GM23338 (cell line): Measurements from ENCODE around the gene GAK. TPM values are rescaled to one million over a fixed set of nuclear protein-coding genes. Genes with fewer than 3 reads are reported as not detected.

ENCODE experiments used
- ATAC-seq: fragments of 200-7000 bp; cut with Tn5 transposase; 3 replicates; pipeline ENCODE4 v1.9.1; 2020
- DNase-seq: peaks from one replicate; pipeline ENCODE4 v3.0.0-alpha.2; 2015; ENCODE audit warnings: low spot score
- H2AFZ ChIP-seq: fragments of 200-600 bp; sonication (generic); 2 replicates; pipeline ENCODE4 v1.8.0; 2016; ENCODE audit warnings: antibody characterized with exemption, mild to moderate bottlenecking, moderate library complexity
- H3F3A ChIP-seq: fragments of 200-600 bp; sonication (generic); replicated peaks from 2 replicates; pipeline ENCODE4 v1.8.0; 2017; ENCODE audit warnings: antibody characterized with exemption, mixed run types, low read depth
- H3K27ac ChIP-seq: fragments of 200-600 bp; sonication (generic); 2 replicates; pipeline ENCODE4 v1.6.1; 2016; ENCODE audit warnings: low read depth
- H3K27me3 ChIP-seq: fragments of 200-600 bp; sonication (generic); 2 replicates; pipeline ENCODE4 v1.8.0; 2016; ENCODE audit warnings: mild to moderate bottlenecking, mixed run types, moderate library complexity; ENCODE audit not compliant: insufficient read depth
- H3K36me3 ChIP-seq: fragments of 200-600 bp; sonication (generic); 2 replicates; pipeline ENCODE4 v1.8.0; 2016; ENCODE audit warnings: mild to moderate bottlenecking; ENCODE audit not compliant: insufficient read depth
- H3K4me1 ChIP-seq: fragments of 200-600 bp; sonication (generic); 2 replicates; pipeline ENCODE4 v1.8.0; 2016; ENCODE audit warnings: mild to moderate bottlenecking, moderate library complexity; ENCODE audit not compliant: insufficient read depth
- H3K4me2 ChIP-seq: fragments of 200-600 bp; sonication (generic); 2 replicates; pipeline ENCODE4 v1.7.1; 2017; ENCODE audit warnings: mixed run types
- H3K4me3 ChIP-seq: fragments of 200-600 bp; sonication (generic); 2 replicates; pipeline ENCODE4 v1.6.1; 2016; ENCODE audit warnings: mixed run types
- H3K79me2 ChIP-seq: fragments of 200-600 bp; sonication (generic); replicated peaks from 2 replicates; pipeline ENCODE4 v1.8.0; 2017; ENCODE audit warnings: mild to moderate bottlenecking; ENCODE audit not compliant: insufficient read depth
- H3K9me2 ChIP-seq: fragments of 200-600 bp; sonication (generic); 2 replicates; pipeline ENCODE4 v1.8.0; 2017; ENCODE audit not compliant: insufficient read depth
- H4K20me1 ChIP-seq: fragments of 200-600 bp; sonication (generic); replicated peaks from 2 replicates; pipeline ENCODE4 v1.8.0; 2017; ENCODE audit warnings: mild to moderate bottlenecking; ENCODE audit not compliant: insufficient read depth
- H3K27ac Mint-ChIP-seq: 2 replicates; pipeline ENCODE4 v1.8.0; 2020; ENCODE audit warnings: inconsistent platforms, mild to moderate bottlenecking, moderate library complexity, mixed read lengths
- H3K27me3 Mint-ChIP-seq: 3 replicates; pipeline ENCODE4 v1.8.0; 2022; ENCODE audit warnings: low read depth, mild to moderate bottlenecking, moderate library complexity, mixed read lengths, inconsistent platforms; ENCODE audit not compliant: insufficient read depth, poor library complexity
- H3K36me3 Mint-ChIP-seq: 3 replicates; pipeline ENCODE4 v1.8.0; 2021; ENCODE audit warnings: low read depth, mild to moderate bottlenecking, inconsistent platforms, moderate library complexity, mixed read lengths
- H3K4me1 Mint-ChIP-seq: 3 replicates; pipeline ENCODE4 v1.8.0; 2020; ENCODE audit warnings: mild to moderate bottlenecking, inconsistent platforms, mixed read lengths
- H3K4me3 Mint-ChIP-seq: 3 replicates; pipeline ENCODE4 v1.8.0; 2021; ENCODE audit warnings: moderate library complexity, mild to moderate bottlenecking, inconsistent platforms, mixed read lengths
- H3K9me3 Mint-ChIP-seq: 3 replicates; pipeline ENCODE4 v1.8.0; 2020; ENCODE audit warnings: moderate library complexity, mild to moderate bottlenecking, inconsistent platforms, mixed read lengths
- CREB1 ChIP-seq: fragments of 250-450 bp; sonication (Bioruptor Pico); IDR thresholded peaks from 2 replicates; pipeline ENCODE4 v1.5.0; 2020; ENCODE audit warnings: low read depth, mild to moderate bottlenecking, moderate library complexity
- CTCF ChIP-seq, 2 experiments: fragments of 200-600 bp in 1 of 2; sonication (generic) in 1 of 2; conservative IDR thresholded peaks; 2 replicates each; pipeline versions ENCODE4 v1.5.1 to v1.6.1; 2016 to 2017; ENCODE audit warnings: antibody characterized with exemption in 2 of 2, low read depth in 2 of 2, mild to moderate bottlenecking in 2 of 2, moderate library complexity in 1 of 2
- ETS1 ChIP-seq: IDR thresholded peaks from 2 replicates; pipeline ENCODE4 v1.6.1; 2016; ENCODE audit warnings: antibody characterized with exemption
- EZH2 ChIP-seq: fragments of 200-600 bp; sonication (generic); IDR thresholded peaks from one replicate; pipeline ENCODE4 v1.8.0; 2017; ENCODE audit warnings: antibody characterized with exemption, mild to moderate bottlenecking, low read depth; ENCODE audit not compliant: unreplicated experiment
- EZH2phosphoT487 ChIP-seq: fragments of 200-600 bp; sonication (generic); IDR thresholded peaks from one replicate; pipeline ENCODE4 v1.8.1; 2018; ENCODE audit warnings: antibody characterized with exemption; ENCODE audit not compliant: unreplicated experiment
- JUNB ChIP-seq: IDR thresholded peaks from one replicate; pipeline ENCODE4 v1.6.1; 2016; ENCODE audit warnings: antibody characterized with exemption; ENCODE audit not compliant: unreplicated experiment
- NANOG ChIP-seq: IDR thresholded peaks from 2 replicates; pipeline ENCODE4 v1.6.1; 2016; ENCODE audit warnings: antibody characterized with exemption, borderline replicate concordance
- POLR2AphosphoS5 ChIP-seq: IDR thresholded peaks from 2 replicates; pipeline ENCODE4 v1.6.1; 2016; ENCODE audit warnings: antibody characterized with exemption, low read depth
- REST ChIP-seq: IDR thresholded peaks from one replicate; pipeline ENCODE4 v1.6.1; 2018; ENCODE audit warnings: antibody characterized with exemption; ENCODE audit not compliant: unreplicated experiment
- STAT1 ChIP-seq: IDR thresholded peaks from one replicate; pipeline ENCODE4 v1.6.1; 2016; ENCODE audit warnings: antibody characterized with exemption; ENCODE audit not compliant: unreplicated experiment
- ZNF114 ChIP-seq: fragments of 250-450 bp; sonication (Bioruptor Pico); IDR thresholded peaks from 2 replicates; pipeline ENCODE4 v1.5.0; 2020; ENCODE audit warnings: mild to moderate bottlenecking, moderate library complexity
- ZNF331 ChIP-seq: fragments of 250-450 bp; sonication (Bioruptor Pico); IDR thresholded peaks from 2 replicates; pipeline ENCODE4 v1.5.0; 2020; ENCODE audit warnings: low read depth, mild to moderate bottlenecking, moderate library complexity
- ZNF462 ChIP-seq: fragments of 250-450 bp; sonication (Bioruptor Pico); IDR thresholded peaks from 2 replicates; pipeline ENCODE4 v1.5.0; 2020; ENCODE audit warnings: mild to moderate bottlenecking, moderate library complexity
- polyA plus RNA-seq: library from polyadenylated mRNA; unstranded; fragments of >200 nt; fragmentation: Nextera tagmentation; extraction: Ambion mirVana; gene quantifications from 2 replicates; pipeline ENCODE4 v1.2.1, GENCODE V29; 2016
- total RNA-seq: library from RNA; depleted of rRNA; stranded (reverse); fragments of >200 nt; shearing (Covaris generic); gene quantifications from 2 replicates; pipeline ENCODE4 v1.2.3, GENCODE V29; 2014

Gene GAK
- total and polyA plus RNA-seq, 2 experiments from 2014 or later: 48.5 to 124 TPM

GRCh38 chr4:824461-825062 is 107.6 kb downstream of the GAK start:
- H3K4me3 ChIP-seq: peak overlapping the region; percentile 55
- H3K27me3 Mint-ChIP-seq: peaks cover 82% of the 10 kb centered on the region
- no peaks in the 10 kb centered on the region for H3K9me2 ChIP-seq
- no peaks in the 10 kb centered on the region for H3K79me2 ChIP-seq
- H3K36me3 Mint-ChIP-seq: no peaks in the 10 kb centered on the region; the same call in 2 of the 3 replicates
- H4K20me1 ChIP-seq: no peaks in the 10 kb centered on the region
- no peaks in the 10 kb centered on the region for H3K4me1 ChIP-seq
- peak overlapping the region; percentile 55; the same call in 2 of the 3 replicates for H3K4me3 Mint-ChIP-seq
- H2AFZ ChIP-seq: no peak overlapping the region
- no peak for TF ChIP-seq EZH2phosphoT487
- TF ChIP-seq ETS1: no peak
- TF ChIP-seq STAT1: no peak
- TF ChIP-seq EZH2: no peak
- no peak for TF ChIP-seq CREB1
- no peak for TF ChIP-seq ZNF462 (CRISPR knock-in tag)
- TF ChIP-seq CTCF (conservative IDR thresholded peaks at IDR 0.05; ENCODE audit: low read depth in 2 of 2): no peak
- TF ChIP-seq POLR2AphosphoS5: no peak
- no peak for TF ChIP-seq REST
- no peak for TF ChIP-seq ZNF114
- TF ChIP-seq NANOG: no peak
- no peak for TF ChIP-seq JUNB
- TF ChIP-seq ZNF331 (CRISPR knock-in tag): no peak
- H3K27me3 ChIP-seq: peaks cover 61% of the 10 kb centered on the region
- no peaks in the 10 kb centered on the region for H3K36me3 ChIP-seq
- peak; percentile 16 for ATAC-seq
- DNase-seq: peak; percentile 43
- H3K4me1 Mint-ChIP-seq: peaks cover 5% of the 10 kb centered on the region; the same call in 1 of the 3 replicates
- no peak overlapping the region for H3K27ac ChIP-seq
- H3K9me3 Mint-ChIP-seq: no peaks in the 10 kb centered on the region; the same call in 2 of the 3 replicates
- H3F3A ChIP-seq: no peaks in the 10 kb centered on the region
- H3K27ac Mint-ChIP-seq: no peak overlapping the region
- H3K4me2 ChIP-seq: peak overlapping the region; percentile 79
